Stimulated activated CD4-positive, alpha-beta T cell treated with anti-CD3 and anti-CD28 coated beads, Interleukin-4, amount 100 ng/mL, for 1 hour (primary cell): Measurements from ENCODE around the gene ZBTB40.

Experiments
- DNase-seq: peaks from one replicate; pipeline ENCODE4 v3.0.0-alpha.2; 2020

The ZBTB40 gene, protein sequence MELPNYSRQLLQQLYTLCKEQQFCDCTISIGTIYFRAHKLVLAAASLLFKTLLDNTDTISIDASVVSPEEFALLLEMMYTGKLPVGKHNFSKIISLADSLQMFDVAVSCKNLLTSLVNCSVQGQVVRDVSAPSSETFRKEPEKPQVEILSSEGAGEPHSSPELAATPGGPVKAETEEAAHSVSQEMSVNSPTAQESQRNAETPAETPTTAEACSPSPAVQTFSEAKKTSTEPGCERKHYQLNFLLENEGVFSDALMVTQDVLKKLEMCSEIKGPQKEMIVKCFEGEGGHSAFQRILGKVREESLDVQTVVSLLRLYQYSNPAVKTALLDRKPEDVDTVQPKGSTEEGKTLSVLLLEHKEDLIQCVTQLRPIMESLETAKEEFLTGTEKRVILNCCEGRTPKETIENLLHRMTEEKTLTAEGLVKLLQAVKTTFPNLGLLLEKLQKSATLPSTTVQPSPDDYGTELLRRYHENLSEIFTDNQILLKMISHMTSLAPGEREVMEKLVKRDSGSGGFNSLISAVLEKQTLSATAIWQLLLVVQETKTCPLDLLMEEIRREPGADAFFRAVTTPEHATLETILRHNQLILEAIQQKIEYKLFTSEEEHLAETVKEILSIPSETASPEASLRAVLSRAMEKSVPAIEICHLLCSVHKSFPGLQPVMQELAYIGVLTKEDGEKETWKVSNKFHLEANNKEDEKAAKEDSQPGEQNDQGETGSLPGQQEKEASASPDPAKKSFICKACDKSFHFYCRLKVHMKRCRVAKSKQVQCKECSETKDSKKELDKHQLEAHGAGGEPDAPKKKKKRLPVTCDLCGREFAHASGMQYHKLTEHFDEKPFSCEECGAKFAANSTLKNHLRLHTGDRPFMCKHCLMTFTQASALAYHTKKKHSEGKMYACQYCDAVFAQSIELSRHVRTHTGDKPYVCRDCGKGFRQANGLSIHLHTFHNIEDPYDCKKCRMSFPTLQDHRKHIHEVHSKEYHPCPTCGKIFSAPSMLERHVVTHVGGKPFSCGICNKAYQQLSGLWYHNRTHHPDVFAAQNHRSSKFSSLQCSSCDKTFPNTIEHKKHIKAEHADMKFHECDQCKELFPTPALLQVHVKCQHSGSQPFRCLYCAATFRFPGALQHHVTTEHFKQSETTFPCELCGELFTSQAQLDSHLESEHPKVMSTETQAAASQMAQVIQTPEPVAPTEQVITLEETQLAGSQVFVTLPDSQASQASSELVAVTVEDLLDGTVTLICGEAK

GRCh38 chr1:22451702-22452480, at the start of gene ZBTB40:
ZBTB40 (plus strand) TSS chr1:22451851; CDS start chr1:22489949, 38,098 bp downstream.
- DNase-seq, result peak; percentile 95

DNA sequence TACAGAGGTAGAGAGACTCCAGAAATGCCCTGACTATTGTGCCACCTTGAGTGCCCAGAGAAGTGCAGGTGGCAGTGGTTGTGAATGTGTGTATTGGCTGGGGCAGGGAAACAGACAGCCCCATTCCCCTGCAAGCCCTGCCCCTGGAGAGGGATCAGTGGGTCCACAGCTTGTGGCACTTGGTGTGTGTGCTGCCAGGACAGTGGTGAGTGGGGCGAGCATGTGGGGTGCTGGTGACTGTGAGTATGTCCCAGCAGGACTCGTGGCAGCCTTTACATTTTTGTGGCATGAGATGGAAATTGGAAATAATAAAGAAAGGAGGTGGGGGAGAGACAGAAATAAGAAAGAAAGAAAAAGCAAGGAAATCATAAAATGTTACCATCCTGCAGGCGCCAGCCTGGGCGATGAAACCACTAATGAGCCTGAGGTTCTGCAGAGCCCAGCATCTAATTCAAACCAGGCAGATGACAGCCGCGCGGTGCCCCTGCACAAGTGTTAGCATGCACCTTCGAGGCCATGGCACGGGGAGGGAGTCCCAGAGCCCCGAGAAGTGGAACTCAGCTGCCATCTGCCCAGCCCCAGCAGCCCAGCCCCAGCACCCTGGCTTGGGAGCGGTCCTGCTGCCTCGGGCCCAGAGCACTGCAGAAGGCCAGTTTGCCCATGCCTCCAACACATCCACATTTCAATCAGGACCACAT, 49.1 kb upstream of the ZBTB40 start:
- DNase-seq, result no peak

DNA sequence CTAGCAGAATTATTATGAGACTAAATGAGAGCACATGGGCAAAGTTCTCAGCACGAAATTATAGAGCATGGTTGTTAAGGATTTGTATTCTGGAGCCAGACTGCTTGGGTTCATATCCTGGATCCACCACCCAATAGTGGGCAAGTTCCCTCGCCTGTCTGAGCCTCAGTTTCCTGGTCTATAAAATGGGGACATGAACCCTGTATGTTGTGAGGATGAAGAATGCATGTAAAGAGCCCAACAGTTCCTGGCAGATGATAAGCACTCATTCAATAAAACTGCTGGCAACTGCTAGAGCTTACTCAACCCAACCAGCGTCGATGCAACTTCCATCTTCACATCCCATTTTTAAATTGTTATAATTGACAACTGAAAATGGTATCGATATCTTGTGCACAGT, 47.2 kb upstream of the ZBTB40 start:
- DNase-seq, result no peak

DNA sequence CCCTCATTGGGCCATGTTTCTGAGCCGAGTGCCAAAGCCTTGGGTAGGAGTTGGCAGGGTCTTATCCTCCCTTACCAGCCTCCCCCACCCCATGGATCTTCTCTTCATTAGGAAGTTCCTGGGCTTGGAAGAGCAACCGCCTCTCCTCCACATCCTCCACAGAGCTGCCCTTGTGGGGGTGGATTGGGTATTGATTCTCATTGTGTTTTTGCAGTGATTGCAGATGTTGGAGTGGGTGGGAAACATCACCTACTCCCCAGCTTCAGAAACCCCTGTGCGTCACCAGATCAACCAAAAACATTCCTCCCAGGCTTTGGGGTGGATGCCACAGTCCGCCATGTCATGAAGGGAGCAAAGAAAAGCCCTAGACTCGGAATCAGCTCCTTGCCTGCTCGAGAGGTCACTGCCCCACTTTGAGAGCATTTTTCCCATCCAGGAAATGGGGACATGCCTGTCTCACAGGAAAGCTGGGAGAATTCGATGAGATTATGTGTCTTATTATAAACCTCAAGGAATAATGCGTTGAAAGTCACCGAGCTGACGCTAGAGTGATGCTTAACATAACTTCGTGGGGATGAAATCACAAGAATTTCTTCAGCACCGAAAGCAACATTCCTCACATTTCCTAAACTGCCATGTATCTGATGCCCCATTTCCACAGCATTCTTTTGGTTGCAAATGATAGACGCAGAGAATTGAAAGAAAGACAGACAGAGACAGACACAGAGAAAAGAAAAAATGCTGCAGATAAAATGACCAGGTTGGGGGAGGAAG, 44.7 kb upstream of the ZBTB40 start:
- DNase-seq, result no peak

- no peak for DNase-seq
These were observed 43.4 kb upstream of the ZBTB40 start for GRCh38 chr1:22408230-22408629.

GRCh38 chr1:22410401-22410800, 41.2 kb upstream of the ZBTB40 start:
- no peak for DNase-seq

- DNase-seq, result no peak
These were observed 40.6 kb upstream of the ZBTB40 start for GRCh38 chr1:22410928-22411495.

GRCh38 chr1:22411589-22411988, 40.1 kb upstream of the ZBTB40 start:
- DNase-seq, result no peak

GRCh38 chr1:22412932-22413727, 38.5 kb upstream of the ZBTB40 start:
- no peak for DNase-seq

DNA sequence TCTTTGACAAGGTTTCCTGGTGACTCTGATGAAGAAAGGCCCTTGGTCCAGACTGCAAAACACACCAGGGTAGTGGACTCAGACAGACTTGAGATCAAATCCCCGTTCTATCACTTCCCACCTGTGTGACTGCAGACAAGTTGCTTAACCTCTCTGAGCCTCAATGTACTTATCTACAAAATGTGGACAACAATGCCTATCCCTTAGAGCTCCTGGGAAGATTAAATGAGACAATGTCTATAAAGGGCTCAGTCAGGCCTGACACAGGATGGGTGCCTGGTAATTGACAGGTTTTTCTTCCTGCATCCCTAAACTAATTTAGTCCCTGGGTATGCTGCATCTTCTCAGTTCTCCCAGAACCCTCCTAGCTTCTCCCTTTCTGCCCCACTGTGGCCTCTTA, 37.9 kb upstream of the ZBTB40 start:
- DNase-seq, result no peak

DNA sequence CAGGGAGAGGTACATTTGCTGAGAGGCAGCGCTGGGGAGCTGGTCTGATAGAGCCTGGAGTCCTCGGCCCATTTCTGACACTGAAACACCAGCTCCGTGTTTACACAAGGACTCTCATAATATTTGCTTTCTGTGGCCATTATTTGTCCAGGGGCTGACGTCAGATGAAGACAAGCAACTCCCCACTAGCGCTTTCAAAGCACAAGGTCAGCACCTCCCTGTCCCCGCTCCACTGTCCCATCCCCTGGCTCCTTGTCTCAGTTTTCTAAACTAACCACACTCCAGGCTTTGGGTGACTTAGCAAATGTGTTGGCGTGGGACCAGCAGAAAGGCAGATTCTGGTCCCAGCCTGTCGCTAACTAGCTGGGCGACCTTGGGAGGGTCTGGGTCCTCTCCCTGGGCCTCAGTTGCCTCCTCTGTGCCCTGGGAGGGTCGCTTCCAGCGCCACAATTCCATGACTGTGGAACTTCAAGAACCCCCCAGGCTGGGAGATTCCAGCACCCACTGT, 37.4 kb upstream of the ZBTB40 start:
- DNase-seq, result no peak

DNA sequence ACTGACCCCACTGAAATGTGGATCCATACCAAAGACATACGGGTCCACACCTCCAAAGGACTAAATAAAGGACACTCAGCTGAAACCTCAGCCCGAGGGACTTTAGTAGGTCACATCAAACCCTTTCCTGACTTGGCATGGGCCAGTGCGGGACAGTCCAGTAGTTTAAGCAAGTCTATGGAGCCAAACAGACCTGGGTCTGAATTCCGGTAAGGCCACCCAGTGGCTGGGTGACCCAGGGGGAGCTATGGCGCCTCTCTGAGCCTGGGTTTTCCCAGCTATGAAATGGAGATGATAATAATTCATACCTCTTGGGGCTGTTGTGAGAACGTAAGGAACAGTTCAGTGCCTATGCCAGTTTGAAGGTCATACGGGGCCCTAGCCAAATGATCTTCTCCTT, 36.2 kb upstream of the ZBTB40 start:
- DNase-seq, result no peak

GRCh38 chr1:22416555-22417454, 34.8 kb upstream of the ZBTB40 start:
- DNase-seq, result peak; percentile 73

DNA sequence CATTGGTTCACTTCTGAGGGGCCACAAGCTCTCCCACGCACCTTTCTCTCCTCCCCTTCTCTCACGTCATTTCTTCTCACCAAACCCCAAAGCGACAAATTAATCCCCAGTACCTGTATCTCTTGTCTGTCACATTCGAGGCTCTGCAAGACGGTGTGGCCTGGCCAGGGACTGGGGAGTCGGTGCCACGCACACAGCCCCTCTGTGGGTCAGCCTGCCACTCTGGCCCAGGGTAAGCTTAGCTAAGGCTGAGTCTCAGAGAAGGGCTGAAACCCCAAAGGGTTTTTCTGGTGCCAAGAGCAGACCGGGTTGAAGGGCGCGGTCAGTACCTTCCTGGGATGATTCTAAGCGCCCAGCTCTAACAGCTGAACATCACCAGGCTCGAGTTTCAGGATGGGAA, 34.2 kb upstream of the ZBTB40 start:
- no peak for DNase-seq

GRCh38 chr1:22418312-22418711, 33.3 kb upstream of the ZBTB40 start:
- no peak for DNase-seq

DNA sequence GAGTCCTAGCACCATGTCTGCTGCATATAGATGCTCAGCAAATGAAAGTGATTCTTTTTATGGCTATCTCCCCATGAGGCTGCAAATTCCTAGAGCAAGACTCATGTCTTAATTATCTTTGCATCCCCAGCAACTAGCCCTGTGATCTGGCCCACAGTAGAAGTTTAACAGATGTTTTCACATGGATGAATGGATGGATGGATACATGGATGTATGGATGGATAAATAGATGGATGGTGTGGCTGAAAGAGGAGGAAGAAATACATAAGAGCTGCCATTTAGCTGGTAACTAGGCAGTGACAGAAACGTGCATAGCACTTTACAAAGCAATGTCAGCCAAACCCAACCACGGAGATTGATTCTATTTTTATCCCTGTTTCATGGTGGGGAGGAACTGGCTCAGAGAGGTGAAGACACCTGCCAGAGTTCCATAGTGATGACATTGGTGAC, 32.7 kb upstream of the ZBTB40 start:
- no peak for DNase-seq

DNA sequence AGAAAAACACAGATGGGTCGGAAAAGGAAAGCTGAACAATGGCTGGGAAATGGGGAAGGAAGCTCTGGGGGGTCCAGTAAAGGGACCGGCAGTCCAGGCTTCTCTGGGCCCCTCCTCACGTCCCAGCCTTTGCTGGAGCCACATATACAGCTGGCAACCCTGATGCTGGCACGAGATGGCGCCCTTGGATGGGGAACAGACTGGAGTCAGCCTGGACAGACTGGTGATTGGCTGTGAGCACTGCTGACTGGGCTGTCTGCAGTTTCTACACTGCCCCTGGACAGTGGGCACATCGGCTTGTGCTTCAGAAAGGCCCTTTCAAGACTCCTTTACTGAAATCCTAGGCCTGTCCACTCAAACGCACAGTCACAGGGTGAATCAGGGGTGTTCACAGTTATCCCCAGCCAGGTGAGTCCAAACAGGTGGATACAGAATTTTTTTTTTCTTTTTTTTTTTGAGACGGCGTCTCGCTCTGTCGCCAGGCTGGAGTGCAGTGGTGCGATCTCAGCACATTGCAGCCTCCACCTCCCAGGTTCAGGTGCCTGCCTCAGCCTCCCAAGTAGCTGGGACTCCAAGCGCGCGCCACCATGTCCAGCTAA, 31.1 kb upstream of the ZBTB40 start:
- DNase-seq, result peak; percentile 51

GRCh38 chr1:22426781-22427180, 24.9 kb upstream of the ZBTB40 start:
- no peak for DNase-seq
